Trophoblast cell (in vitro differentiated cells and primary cell): ENCODE measurements around the gene GYS1.

Experiments used
- DNase-seq, 2 donors: peaks; one replicate each; pipeline ENCODE4 v3.0.0-alpha.2; 2016
- H2AFZ ChIP-seq: 2 replicates; pipeline ENCODE4 v1.6.1; 2013; ENCODE audit warnings: low read length, moderate library complexity, mild to moderate bottlenecking; ENCODE audit not compliant: insufficient read depth, poor library complexity
- H2AK5ac ChIP-seq: 2 replicates; pipeline ENCODE4 v1.6.1; 2013; ENCODE audit warnings: mild to moderate bottlenecking, low read length
- H2BK120ac ChIP-seq: 2 replicates; pipeline ENCODE4 v1.6.1; 2013; ENCODE audit warnings: low read length, mild to moderate bottlenecking, moderate library complexity; ENCODE audit not compliant: insufficient read depth, poor library complexity
- H2BK12ac ChIP-seq: 2 replicates; pipeline ENCODE4 v1.6.1; 2013; ENCODE audit warnings: mild to moderate bottlenecking, low read length, moderate library complexity
- H2BK5ac ChIP-seq: 2 replicates; pipeline ENCODE4 v1.6.1; 2013; ENCODE audit warnings: low read length, low read depth, moderate library complexity, mild to moderate bottlenecking; ENCODE audit not compliant: poor library complexity
- H3K14ac ChIP-seq: 2 replicates; pipeline ENCODE4 v1.6.1; 2013; ENCODE audit warnings: mild to moderate bottlenecking, low read length
- H3K18ac ChIP-seq: 2 replicates; pipeline ENCODE4 v1.6.1; 2013; ENCODE audit warnings: mild to moderate bottlenecking, low read length
- H3K23ac ChIP-seq: 2 replicates; pipeline ENCODE4 v1.6.1; 2013; ENCODE audit warnings: low read length
- H3K27ac ChIP-seq: 2 replicates; pipeline ENCODE4 v1.5.1; 2013; ENCODE audit warnings: low read depth, mild to moderate bottlenecking, inconsistent platforms, low read length, moderate library complexity
- H3K27me3 ChIP-seq: 2 replicates; pipeline ENCODE4 v1.6.1; 2013; ENCODE audit warnings: inconsistent platforms, mild to moderate bottlenecking, low read length, moderate library complexity; ENCODE audit not compliant: insufficient read depth
- H3K36me3 ChIP-seq, 2 experiments: 1 replicate in 1 of 2; 2 replicates in 1 of 2; pipeline ENCODE4 v1.6.1; 2013; ENCODE audit warnings: low read length in 2 of 2, mild to moderate bottlenecking in 2 of 2, moderate library complexity in 1 of 2; ENCODE audit not compliant: insufficient read depth in 2 of 2, control insufficient read depth in 1 of 2
- H3K4ac ChIP-seq: 2 replicates; pipeline ENCODE4 v1.6.1; 2013; ENCODE audit warnings: low read depth, mild to moderate bottlenecking, low read length, moderate library complexity
- H3K4me1 ChIP-seq, 2 experiments: 1 replicate in 1 of 2; 2 replicates in 1 of 2; pipeline ENCODE4 v1.6.1; 2013; ENCODE audit warnings: low read length in 2 of 2, mild to moderate bottlenecking in 2 of 2, moderate library complexity in 1 of 2; ENCODE audit not compliant: insufficient read depth in 2 of 2, control insufficient read depth in 1 of 2
- H3K4me2 ChIP-seq: 2 replicates; pipeline ENCODE4 v1.6.1; 2013; ENCODE audit warnings: inconsistent platforms, mild to moderate bottlenecking, low read length, moderate library complexity
- H3K4me3 ChIP-seq: 2 replicates; pipeline ENCODE4 v1.5.1; 2013; ENCODE audit warnings: mild to moderate bottlenecking, low read depth, low read length, inconsistent platforms
- H3K79me1 ChIP-seq: one replicate; pipeline ENCODE4 v1.6.1; 2013; ENCODE audit warnings: low read length
- H3K79me2 ChIP-seq: 2 replicates; pipeline ENCODE4 v1.6.1; 2013; ENCODE audit warnings: low read length, mild to moderate bottlenecking; ENCODE audit not compliant: control insufficient read depth, insufficient read depth, poor library complexity
- H3K9ac ChIP-seq: 2 replicates; pipeline ENCODE4 v1.6.1; 2013; ENCODE audit warnings: mild to moderate bottlenecking, low read length
- H3K9me3 ChIP-seq: 2 replicates; pipeline ENCODE4 v1.6.1; 2013; ENCODE audit warnings: low read depth, mild to moderate bottlenecking, control low read depth, inconsistent platforms, low read length; ENCODE audit not compliant: insufficient read depth
- H4K12ac ChIP-seq: 2 replicates; pipeline ENCODE4 v1.6.1; 2013; ENCODE audit warnings: low read depth, mild to moderate bottlenecking, low read length, moderate library complexity
- H4K8ac ChIP-seq: 2 replicates; pipeline ENCODE4 v1.6.1; 2013; ENCODE audit warnings: low read depth, mild to moderate bottlenecking, low read length, moderate library complexity
- H4K91ac ChIP-seq: one replicate; pipeline ENCODE4 v1.6.1; 2013; ENCODE audit warnings: low read depth, mild to moderate bottlenecking, low read length, moderate library complexity
- WGBS: extraction: QIAGEN DNeasy Blood & Tissue Kit; methylation state at CpG from one replicate; pipeline ENCODE4 v1.1.7; 2013; ENCODE audit warnings: missing lambda C conversion rate; ENCODE audit not compliant: insufficient read length, insufficient coverage; ENCODE audit errors: extremely low coverage; 5-methylcytosine and 5-hydroxymethylcytosine counted together

Gene GYS1

DNA sequence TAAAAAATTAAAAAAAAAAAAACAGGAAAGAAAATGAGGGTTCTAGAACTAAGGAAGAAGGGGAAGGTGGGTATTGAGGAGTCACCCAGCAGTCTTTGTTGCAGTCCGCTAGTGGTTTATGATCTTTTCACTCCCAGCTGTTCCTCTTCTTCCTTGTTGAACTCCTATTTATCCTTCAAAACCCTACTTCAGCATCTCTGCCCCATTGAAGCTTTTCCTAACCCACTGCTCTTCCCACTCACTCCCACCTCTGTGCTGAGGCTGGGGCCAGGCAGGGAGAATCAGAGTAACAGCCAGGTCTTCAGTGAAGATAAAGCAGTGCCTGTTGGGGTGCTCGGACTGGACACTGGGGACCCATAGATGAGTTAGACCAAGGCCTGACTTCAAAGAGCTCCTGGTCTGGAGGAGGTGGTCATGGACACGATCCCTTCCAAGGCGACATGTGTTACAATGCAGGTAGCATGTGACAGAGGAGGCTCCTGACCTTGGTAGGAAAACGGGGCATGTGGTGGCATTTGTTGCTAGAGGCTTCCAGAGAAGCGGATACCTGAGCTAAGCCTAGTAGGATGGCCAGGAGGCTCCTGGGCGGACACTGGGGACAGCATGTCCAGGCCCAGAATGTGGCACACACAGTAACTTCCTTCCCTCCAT lies 12.0 kb upstream of the GYS1 start:
- H3K27me3 ChIP-seq, result no peaks in the 10 kb centered on the region
- peaks cover 42 to 50% of the 10 kb centered on the region in 2 experiments for H3K36me3 ChIP-seq
- no peaks in the 10 kb centered on the region for H3K79me2 ChIP-seq
- no peak overlapping the region for H3K27ac ChIP-seq
- no peak overlapping the region for H3K4me2 ChIP-seq
- no peak overlapping the region for H4K8ac ChIP-seq
- H4K12ac ChIP-seq, result no peak overlapping the region
- no peak overlapping the region for H3K9ac ChIP-seq
- H3K14ac ChIP-seq, result no peak overlapping the region
- no CpG with 5 or more reads among the region's 7 CpGs for WGBS
- H3K4ac ChIP-seq, result no peak overlapping the region
- H2BK120ac ChIP-seq, result no peak overlapping the region
- no peaks in the 10 kb centered on the region for H3K4me1 ChIP-seq
- no peak overlapping the region for H3K23ac ChIP-seq
- DNase-seq, result no peak
- H2AFZ ChIP-seq, result no peak overlapping the region
- no peaks in the 10 kb centered on the region for H3K79me1 ChIP-seq
- no peak overlapping the region for H3K4me3 ChIP-seq
- H2AK5ac ChIP-seq, result no peak overlapping the region
- H2BK5ac ChIP-seq, result no peak overlapping the region
- H2BK12ac ChIP-seq, result no peak overlapping the region
- no peaks in the 10 kb centered on the region for H3K9me3 ChIP-seq
- no peak overlapping the region for H3K18ac ChIP-seq
- no peak overlapping the region for H4K91ac ChIP-seq

DNA sequence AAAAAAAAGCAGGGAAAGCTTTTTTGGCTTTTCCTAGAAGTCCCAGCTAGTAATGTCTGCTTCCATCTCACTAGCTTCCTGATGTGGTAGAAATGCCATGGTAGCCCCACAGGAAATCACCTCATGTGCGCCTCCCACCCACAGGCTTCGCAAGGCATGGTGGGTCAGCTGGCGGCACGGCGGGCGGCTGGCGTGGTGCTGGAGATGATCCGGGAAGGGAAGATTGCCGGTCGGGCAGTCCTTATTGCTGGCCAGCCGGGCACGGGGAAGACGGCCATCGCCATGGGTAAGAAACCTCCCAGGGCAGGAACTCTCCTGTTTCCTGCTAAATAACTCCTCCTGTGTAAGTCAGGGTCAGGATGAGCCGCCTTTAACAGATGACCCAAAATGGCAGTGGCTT lies 11.0 kb upstream of the GYS1 start:
- no peak overlapping the region for H3K14ac ChIP-seq
- no peaks in the 10 kb centered on the region for H3K4me1 ChIP-seq
- H2BK5ac ChIP-seq, result no peak overlapping the region
- WGBS, result no CpG with 5 or more reads among the region's 15 CpGs
- no peaks in the 10 kb centered on the region for H3K79me1 ChIP-seq
- H2AK5ac ChIP-seq, result no peak overlapping the region
- H2AFZ ChIP-seq, result no peak overlapping the region
- H3K27ac ChIP-seq, result no peak overlapping the region
- no peak overlapping the region for H3K4me2 ChIP-seq
- H3K27me3 ChIP-seq, result no peaks in the 10 kb centered on the region
- no peak overlapping the region for H3K23ac ChIP-seq
- H2BK12ac ChIP-seq, result no peak overlapping the region
- no peak overlapping the region for H3K4me3 ChIP-seq
- peaks cover 37 to 42% of the 10 kb centered on the region in 2 experiments for H3K36me3 ChIP-seq
- H3K9ac ChIP-seq, result no peak overlapping the region
- DNase-seq, result no peak
- H4K12ac ChIP-seq, result no peak overlapping the region
- H2BK120ac ChIP-seq, result no peak overlapping the region
- no peak overlapping the region for H4K91ac ChIP-seq
- no peak overlapping the region for H3K4ac ChIP-seq
- H3K9me3 ChIP-seq, result no peaks in the 10 kb centered on the region
- no peak overlapping the region for H3K18ac ChIP-seq
- H4K8ac ChIP-seq, result no peak overlapping the region
- H3K79me2 ChIP-seq, result no peaks in the 10 kb centered on the region

DNA sequence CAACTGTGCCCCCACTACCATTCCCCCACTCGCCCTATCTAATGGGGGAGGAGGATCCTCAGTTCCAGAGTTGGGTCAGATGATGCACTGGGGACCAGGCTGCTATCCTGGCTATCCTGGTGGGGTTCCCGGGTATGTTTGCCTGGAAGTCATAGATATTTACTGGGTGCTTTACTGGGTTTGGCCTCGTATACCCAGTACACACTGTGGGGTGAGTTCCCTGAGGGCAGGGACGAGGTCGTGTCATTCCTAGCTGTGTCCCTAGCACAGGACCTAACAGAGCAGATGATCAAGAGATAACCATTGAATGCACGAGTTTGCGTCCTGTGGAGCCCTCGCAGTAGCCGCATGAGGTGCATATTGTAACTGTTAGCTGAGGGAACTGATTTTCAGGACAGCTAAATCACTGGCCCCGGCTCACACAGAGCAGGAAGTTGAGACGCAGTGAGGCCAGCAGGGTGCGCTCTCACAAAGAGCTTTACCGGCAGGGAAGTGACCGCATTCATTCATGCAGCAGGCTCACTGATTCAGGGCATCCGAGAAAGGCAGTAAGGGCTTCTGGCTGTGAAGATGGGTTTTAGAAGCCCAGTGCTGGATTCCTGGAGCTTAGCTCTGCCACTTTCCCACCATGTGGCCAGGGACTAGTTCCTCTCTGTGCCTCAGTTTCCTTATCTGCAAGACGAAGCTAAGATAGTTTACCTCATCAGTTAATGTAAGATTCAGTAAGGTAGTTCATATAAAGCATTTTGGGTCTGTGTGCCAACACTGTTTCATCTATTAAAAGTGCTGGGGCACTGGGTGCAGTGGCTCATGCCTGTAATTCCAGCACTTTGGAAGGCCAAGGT lies 6.6 kb upstream of the GYS1 start:
- peak; percentile 74 to 85 for DNase-seq
- Histone ChIP-seq H4K8ac (no peak overlapping the region), H2BK12ac (no peak overlapping the region), H3K4ac (no peak overlapping the region), H2BK120ac (no peak overlapping the region), H3K4me2 (no peak overlapping the region), H3K18ac (no peak overlapping the region), H3K27ac (no peak overlapping the region), H4K12ac (no peak overlapping the region), H3K23ac (no peak overlapping the region), H3K4me1 (no peaks in the 10 kb centered on the region), H3K79me2 (no peaks in the 10 kb centered on the region), H2BK5ac (no peak overlapping the region), H3K14ac (no peak overlapping the region), H2AFZ (no peak overlapping the region), H3K9ac (no peak overlapping the region), H4K91ac (no peak overlapping the region), H3K4me3 (no peak overlapping the region), H3K79me1 (no peaks in the 10 kb centered on the region), H3K36me3 (peaks cover 18 to 19% of the 10 kb centered on the region in 2 experiments), H3K27me3 (no peaks in the 10 kb centered on the region), H2AK5ac (no peak overlapping the region), H3K9me3 (no peaks in the 10 kb centered on the region)
- no CpG with 5 or more reads among the region's 16 CpGs for WGBS

DNA sequence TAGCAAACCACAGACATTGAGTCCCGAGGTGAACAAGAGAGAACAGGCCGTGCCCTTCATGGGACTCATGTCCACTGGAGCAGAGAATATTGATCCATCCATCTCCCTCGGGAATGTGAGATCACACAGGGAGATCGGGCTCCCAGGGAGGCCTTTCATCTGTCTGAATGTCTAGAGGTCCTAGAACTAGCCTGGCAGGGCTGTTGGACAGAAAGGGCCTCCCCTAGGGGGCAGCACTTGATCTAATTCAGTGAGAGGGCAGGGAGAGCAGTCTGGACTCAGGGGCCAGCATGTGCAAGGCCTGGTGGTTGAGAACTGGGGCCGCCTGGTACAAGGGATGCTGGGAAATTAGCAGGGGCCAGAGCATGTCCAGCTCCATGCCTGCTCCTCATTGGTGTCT lies 4.9 kb upstream of the GYS1 start:
- H3K79me2 ChIP-seq, result peaks cover 4% of the 10 kb centered on the region

More for the DNA sequence above, 4.9 kb upstream of the GYS1 start:
- Histone ChIP-seq H2BK5ac (no peak overlapping the region), H3K4ac (no peak overlapping the region), H4K8ac (no peak overlapping the region), H3K27ac (no peak overlapping the region), H3K4me1 (peaks cover 0 to 6% of the 10 kb centered on the region in 2 experiments), H3K36me3 (peaks cover 4 to 9% of the 10 kb centered on the region in 2 experiments), H2AFZ (no peak overlapping the region), H2AK5ac (no peak overlapping the region), H2BK12ac (no peak overlapping the region), H3K4me3 (no peak overlapping the region), H4K12ac (no peak overlapping the region), H3K4me2 (no peak overlapping the region), H3K23ac (no peak overlapping the region), H3K27me3 (no peaks in the 10 kb centered on the region), H2BK120ac (no peak overlapping the region), H3K9ac (no peak overlapping the region), H3K9me3 (no peaks in the 10 kb centered on the region), H3K79me1 (peaks cover 5% of the 10 kb centered on the region), H3K14ac (no peak overlapping the region), H3K18ac (no peak overlapping the region), H4K91ac (no peak overlapping the region)
- peak; percentile 69 to 80 for DNase-seq
- no CpG with 5 or more reads among the region's 5 CpGs for WGBS
